Measurements from ENCODE around the gene CXXC5. TPM values are rescaled to one million over a fixed set of nuclear protein-coding genes. Genes with fewer than 3 reads are reported as not detected.

The CXXC5 gene
- total RNA-seq, 2 experiments from 2014 or later = 26.7 to 113 TPM

DNA sequence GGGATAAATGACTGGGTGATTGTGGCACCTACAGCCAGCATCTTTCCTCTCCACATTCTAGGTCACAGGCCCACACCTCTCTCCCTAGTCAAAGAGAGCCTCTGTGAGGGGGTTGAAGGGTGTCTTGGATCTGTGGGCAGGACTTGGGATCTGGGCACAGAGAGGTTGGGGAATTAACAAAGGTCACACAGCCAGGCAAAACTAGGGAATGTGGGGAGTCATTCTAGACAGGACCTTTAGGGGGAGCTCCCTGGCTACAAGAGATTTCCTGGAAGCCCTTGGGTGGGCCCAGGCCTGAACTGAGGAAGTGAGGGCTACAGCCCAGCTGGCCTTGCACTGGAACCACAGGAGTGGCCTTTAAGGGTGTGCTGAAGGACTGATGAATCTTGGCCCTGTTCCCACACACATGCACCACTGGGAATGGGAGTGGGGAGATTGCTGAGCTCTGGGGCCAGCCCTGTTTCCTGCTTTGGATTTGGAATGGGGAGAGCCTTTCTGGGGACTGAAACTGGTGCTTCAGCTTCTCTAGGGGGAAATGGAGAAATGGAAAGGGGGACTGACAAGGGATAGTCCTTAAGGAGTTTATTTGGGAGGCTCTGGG, 12.4 kb upstream of the CXXC5 start:
- Histone ChIP-seq H3K4me3 (ENCODE audit: low read depth, low read length, poor library complexity, severe bottlenecking) (peak overlapping the region; percentile 52), H3K9me3 (ENCODE audit: low read length) (no peaks in the 10 kb centered on the region), H2AFZ (ENCODE audit: low read length) (no peak overlapping the region), H3K79me2 (ENCODE audit: insufficient read depth, low read depth, low read length) (peaks cover 4% of the 10 kb centered on the region; the same call in 1 of the 2 replicates), H4K20me1 (ENCODE audit: insufficient read depth, low read length) (peaks cover 5% of the 10 kb centered on the region; the same call in 1 of the 2 replicates), H3K4me2 (ENCODE audit: low read length) (peak overlapping the region; percentile 95), H3K9me2 (ENCODE audit: insufficient read depth, low read length) (no peaks in the 10 kb centered on the region), H3K27ac (ENCODE audit: low read depth, low read length, poor library complexity, severe bottlenecking) (peak overlapping the region; percentile 98), H3K36me3 (ENCODE audit: insufficient read depth, low read length) (peaks cover 14% of the 10 kb centered on the region; the same call in 1 of the 2 replicates), H3K4me1 (ENCODE audit: insufficient read depth, low read length, poor library complexity, severe bottlenecking) (peaks cover 81% of the 10 kb centered on the region)
- TF ChIP-seq EZH2phosphoT487 (IDR thresholded peaks at IDR 0.05; ENCODE audit: borderline replicate concordance, low read depth, low read length) = no peak
- TF ChIP-seq, protein P1, sequence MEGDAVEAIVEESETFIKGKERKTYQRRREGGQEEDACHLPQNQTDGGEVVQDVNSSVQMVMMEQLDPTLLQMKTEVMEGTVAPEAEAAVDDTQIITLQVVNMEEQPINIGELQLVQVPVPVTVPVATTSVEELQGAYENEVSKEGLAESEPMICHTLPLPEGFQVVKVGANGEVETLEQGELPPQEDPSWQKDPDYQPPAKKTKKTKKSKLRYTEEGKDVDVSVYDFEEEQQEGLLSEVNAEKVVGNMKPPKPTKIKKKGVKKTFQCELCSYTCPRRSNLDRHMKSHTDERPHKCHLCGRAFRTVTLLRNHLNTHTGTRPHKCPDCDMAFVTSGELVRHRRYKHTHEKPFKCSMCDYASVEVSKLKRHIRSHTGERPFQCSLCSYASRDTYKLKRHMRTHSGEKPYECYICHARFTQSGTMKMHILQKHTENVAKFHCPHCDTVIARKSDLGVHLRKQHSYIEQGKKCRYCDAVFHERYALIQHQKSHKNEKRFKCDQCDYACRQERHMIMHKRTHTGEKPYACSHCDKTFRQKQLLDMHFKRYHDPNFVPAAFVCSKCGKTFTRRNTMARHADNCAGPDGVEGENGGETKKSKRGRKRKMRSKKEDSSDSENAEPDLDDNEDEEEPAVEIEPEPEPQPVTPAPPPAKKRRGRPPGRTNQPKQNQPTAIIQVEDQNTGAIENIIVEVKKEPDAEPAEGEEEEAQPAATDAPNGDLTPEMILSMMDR (conservative IDR thresholded peaks at IDR 0.05; ENCODE audit: low read length) = peak; percentile 87
- CTCF ChIA-PET (ENCODE audit: unreplicated experiment) = interaction anchor here (0.5 to 5.8 kb wide), 10 partner anchors 14 to 227 kb away, joined by 3 to 49 read pairs (median 6); no protein-coding TSS in a partner anchor
- peak; percentile 81 for DNase-seq (ENCODE audit: low spot score)
- intact Hi-C loops (cut with micrococcal nuclease; ENCODE audit: unreplicated experiment) = loop anchor here (1.0 to 5.0 kb wide), 4 partner anchors 35 to 112 kb away; no protein-coding TSS in a partner anchor
- BruUV-seq (replicated peaks) = no TSS peak
- POLR2A ChIA-PET = interaction anchor here (0.6 to 1.8 kb wide), 12 partner anchors 9 to 83 kb away, joined by 3 to 13 read pairs (median 4); partner anchors contain the start of gene CXXC5

DNA sequence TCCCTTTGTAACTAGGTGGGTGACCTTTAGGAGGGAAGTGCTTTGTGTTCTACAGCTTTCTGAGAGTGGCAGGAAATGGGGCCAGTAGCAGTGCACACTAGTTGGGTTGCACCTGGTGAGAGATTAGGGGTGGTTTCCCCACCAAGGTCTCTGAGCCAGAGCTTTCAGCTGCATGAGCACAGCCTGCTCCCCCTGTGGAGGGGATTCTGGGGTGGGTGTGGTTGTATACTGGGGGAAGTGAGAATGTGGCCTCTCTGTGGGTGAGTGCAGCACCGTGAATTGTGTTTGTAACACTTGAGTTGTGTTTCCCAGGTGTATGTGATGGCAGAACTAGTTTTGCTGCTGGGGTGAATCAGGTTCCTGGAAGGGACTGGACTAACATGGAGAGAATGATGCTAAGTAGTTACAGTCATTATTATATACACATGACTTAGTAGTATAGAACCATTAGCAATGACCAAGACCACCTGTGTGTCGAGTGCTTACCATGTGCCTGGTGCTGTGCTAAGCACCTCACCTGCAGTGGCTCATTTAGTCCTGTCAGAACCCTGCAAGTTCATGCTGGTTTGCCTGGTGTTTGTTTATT, 11.8 kb upstream of the CXXC5 start:
- POLR2A ChIA-PET = interaction anchor here (0.6 to 1.6 kb wide), 10 partner anchors 9 to 83 kb away, joined by 3 to 13 read pairs (median 4); partner anchors contain the start of gene CXXC5
- intact Hi-C loops (cut with micrococcal nuclease; ENCODE audit: unreplicated experiment) = loop anchor here (1.0 to 5.0 kb wide), 4 partner anchors 34 to 111 kb away; no protein-coding TSS in a partner anchor
- TF ChIP-seq EZH2phosphoT487 (IDR thresholded peaks at IDR 0.05; ENCODE audit: borderline replicate concordance, low read depth, low read length) = no peak
- TF ChIP-seq, protein P1 (conservative IDR thresholded peaks at IDR 0.05; ENCODE audit: low read length) = no peak
- H3K4me3 ChIP-seq (ENCODE audit: low read depth, low read length, poor library complexity, severe bottlenecking) = peak overlapping the region; percentile 64
- no TSS peak for BruUV-seq (replicated peaks)
- H3K4me1 ChIP-seq (ENCODE audit: insufficient read depth, low read length, poor library complexity, severe bottlenecking) = peaks cover 81% of the 10 kb centered on the region
- peak overlapping the region; percentile 98 for H3K27ac ChIP-seq (ENCODE audit: low read depth, low read length, poor library complexity, severe bottlenecking)
- CTCF ChIA-PET (ENCODE audit: unreplicated experiment) = interaction anchor here (0.5 to 5.8 kb wide), 9 partner anchors 13 to 228 kb away, joined by 3 to 49 read pairs (median 4); no protein-coding TSS in a partner anchor
- DNase-seq (ENCODE audit: low spot score) = peak; percentile 98
- peaks cover 4% of the 10 kb centered on the region; the same call in 1 of the 2 replicates for H3K79me2 ChIP-seq (ENCODE audit: insufficient read depth, low read depth, low read length)
- peaks cover 5% of the 10 kb centered on the region; the same call in 1 of the 2 replicates for H4K20me1 ChIP-seq (ENCODE audit: insufficient read depth, low read length)
- H3K4me2 ChIP-seq (ENCODE audit: low read length) = peak overlapping the region; percentile 95
- H3K36me3 ChIP-seq (ENCODE audit: insufficient read depth, low read length) = peaks cover 13% of the 10 kb centered on the region; the same call in 1 of the 2 replicates
- H3K9me3 ChIP-seq (ENCODE audit: low read length) = no peaks in the 10 kb centered on the region
- H3K9me2 ChIP-seq (ENCODE audit: insufficient read depth, low read length) = no peaks in the 10 kb centered on the region
- H2AFZ ChIP-seq (ENCODE audit: low read length) = no peak overlapping the region
